VCaP (cell line): ENCODE measurements around the gene FERMT1.
"Not testable (repeated sequence)": the region's sequence is repeated elsewhere in the genome, so short reads cannot be mapped to it uniquely, and the experiment has no call there.

Experiments used
- H3K27ac ChIP-seq: fragments of 450-650 bp; 2 replicates; pipeline ENCODE4 v1.5.1; 2017
- CTCF ChIP-seq: fragments of 450-650 bp; conservative IDR thresholded peaks from 2 replicates; pipeline ENCODE4 v1.5.1; 2017; ENCODE audit warnings: mild to moderate bottlenecking, moderate library complexity

Gene FERMT1

DNA sequence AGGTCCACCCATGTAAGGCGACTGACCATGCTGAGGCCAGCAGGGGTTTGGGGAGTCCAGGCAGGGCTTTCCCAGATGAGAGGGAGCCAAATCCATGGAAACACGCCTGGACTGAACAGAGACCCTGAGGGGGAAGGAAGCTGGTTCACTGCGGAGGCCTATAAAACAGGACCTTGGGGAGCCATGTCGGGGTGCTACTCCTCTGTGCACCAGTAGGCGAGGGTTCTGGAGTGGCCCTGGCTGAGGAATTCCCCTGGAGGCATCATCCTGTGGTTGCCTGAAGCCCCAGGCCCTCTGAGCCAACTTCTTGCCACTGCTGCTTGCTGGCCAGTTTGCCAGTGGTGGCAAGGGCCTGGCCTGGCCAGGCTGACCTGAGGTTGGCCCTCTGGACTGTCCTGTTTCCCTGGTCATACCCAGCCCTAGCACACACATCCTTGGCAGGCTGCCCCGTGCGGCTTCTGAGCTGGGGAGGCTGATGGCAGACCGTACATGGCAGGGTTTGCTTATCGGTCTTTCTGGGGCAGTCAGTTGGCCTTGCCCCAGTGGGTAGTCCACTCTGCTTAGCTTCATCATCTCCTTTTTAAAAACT lies 66.8 kb downstream of the FERMT1 start:
- H3K27ac ChIP-seq, result no peak overlapping the region
- no peak for TF ChIP-seq CTCF

GRCh38 chr20:6055161-6055783 lies 67.6 kb downstream of the FERMT1 start:
- no peak overlapping the region for H3K27ac ChIP-seq
- no peak for TF ChIP-seq CTCF

GRCh38 chr20:6054689-6055051 lies 68.2 kb downstream of the FERMT1 start:
- H3K27ac ChIP-seq, result not testable (repeated sequence)

DNA sequence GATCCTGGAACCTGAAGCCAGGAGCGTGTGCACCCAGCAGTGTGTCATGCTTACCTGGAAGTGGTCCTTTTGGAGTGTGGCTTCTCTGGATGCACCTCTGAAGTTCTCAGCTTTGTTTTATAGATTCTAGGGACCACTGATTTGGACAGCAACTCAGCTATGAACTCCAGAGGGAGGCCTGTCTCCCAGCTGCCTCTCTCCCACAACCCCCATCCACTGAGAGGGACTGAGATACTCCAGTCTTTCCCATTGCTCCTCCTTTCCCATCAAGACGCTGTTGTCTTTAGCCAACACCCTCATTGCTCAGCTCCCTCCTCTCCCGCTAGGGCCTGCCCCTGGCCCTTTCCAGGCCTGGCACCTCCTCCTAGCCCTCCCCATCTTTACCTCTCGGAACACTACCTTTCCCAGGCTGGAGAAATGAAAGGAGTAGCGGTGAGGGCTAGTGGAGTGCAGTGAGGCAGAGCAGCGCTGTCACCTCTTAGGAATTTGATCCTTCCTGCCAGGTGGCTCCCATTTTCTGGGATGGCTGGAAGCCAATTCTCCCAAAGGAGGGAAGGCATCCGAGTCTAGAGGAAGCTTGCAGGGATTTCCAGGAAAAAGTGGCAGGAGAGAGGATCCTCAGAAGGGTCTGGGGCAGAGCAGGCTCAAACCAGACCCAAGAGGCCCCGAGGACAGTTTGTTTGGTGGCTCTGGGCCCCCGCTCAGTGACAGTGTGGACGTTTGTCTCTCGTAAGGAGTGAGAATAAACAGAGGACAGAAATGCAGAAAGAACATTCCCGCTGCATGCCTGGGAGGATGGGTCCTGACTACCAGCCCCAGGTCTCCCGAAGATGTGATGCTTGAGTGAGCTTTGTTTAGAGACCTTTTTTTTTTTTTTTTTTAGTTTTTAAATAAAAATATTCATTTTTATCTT lies 68.8 kb downstream of the FERMT1 start, which contains the start of gene LRRN4:
Gene LRRN4 (minus strand): TSS at position 285 of the 913 bp plus-strand sequence. CDS start 1,261 bp downstream, outside the sequence.
- no peak for TF ChIP-seq CTCF
- no peak within 1 kb of the TSS for H3K27ac ChIP-seq

- TF ChIP-seq CTCF, result no peak
- H3K27ac ChIP-seq, result no peak overlapping the region
Measured at GRCh38 chr20:6053064-6053775, 69.6 kb downstream of the FERMT1 start.

GRCh38 chr20:6051505-6051904 lies 71.3 kb downstream of the FERMT1 start:
- no peak overlapping the region for H3K27ac ChIP-seq
- TF ChIP-seq CTCF, result no peak

DNA sequence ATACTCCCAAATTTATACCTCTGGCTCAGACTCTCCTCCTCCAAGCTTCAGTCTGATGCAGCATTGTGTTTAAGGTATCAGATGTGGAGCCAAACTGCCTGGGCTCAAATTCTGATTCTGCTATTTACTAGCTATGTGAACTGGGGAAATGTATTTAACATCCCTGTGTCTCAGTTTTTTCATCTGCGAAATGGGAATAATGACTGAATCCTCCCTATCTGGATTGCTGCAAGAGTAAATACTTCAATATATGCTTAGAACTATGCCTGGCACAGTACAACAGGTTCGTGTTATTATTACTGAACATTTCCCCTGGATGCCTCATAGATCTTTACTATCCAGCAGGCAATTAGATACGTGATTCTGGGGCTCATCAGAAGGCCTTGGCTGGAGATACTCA lies 74.4 kb downstream of the FERMT1 start:
- no peak for TF ChIP-seq CTCF
- no peak overlapping the region for H3K27ac ChIP-seq
